Common myeloid progenitor, CD34-positive (primary cell): ENCODE measurements around the gene IL6.
A peak's percentile ranks its signal among the peaks of the same experiment; 100 is the strongest.
"Not testable (repeated sequence)": the region's sequence is repeated elsewhere in the genome, so short reads cannot be mapped to it uniquely, and the experiment has no call there.

Experiments
- CTCF ChIA-PET: fragments of 350-600 bp; sonication (Branson Sonifier 250); formaldehyde crosslinking; loops from one replicate; lab custom pipeline; 2021; ENCODE audit warnings: antibody characterized with exemption; lab: Charles Lee
- POLR2A ChIA-PET: fragments of 350-600 bp; sonication (Branson Sonifier 250); formaldehyde crosslinking; loops from one replicate; lab custom pipeline; 2021; ENCODE audit warnings: antibody characterized with exemption; lab: Charles Lee
- DNase-seq, 3 donors: peaks; one replicate each; pipeline versions ENCODE4 v3.0.0 to v3.0.0-alpha.2; 2013
- H3K27ac ChIP-seq, 2 experiments: 1 replicate in 1 of 2; 2 replicates in 1 of 2; pipeline ENCODE4 v1.7.0; 2013; ENCODE audit warnings: inconsistent platforms in 2 of 2, low read length in 2 of 2, mild to moderate bottlenecking in 2 of 2, low read depth in 1 of 2, moderate library complexity in 1 of 2; ENCODE audit not compliant: severe bottlenecking in 2 of 2, insufficient read depth in 1 of 2, poor library complexity in 1 of 2
- H3K27me3 ChIP-seq, 5 experiments: replicated peaks in 2 of 5; 1 replicate in 3 of 5; 2 replicates in 2 of 5; pipeline versions ENCODE4 v1.6.1 to v1.7.0; 2013; ENCODE audit warnings: low read length in 4 of 5, mild to moderate bottlenecking in 2 of 5, moderate library complexity in 2 of 5, inconsistent platforms in 1 of 5; ENCODE audit not compliant: insufficient read depth in 5 of 5, control insufficient read depth in 4 of 5
- H3K36me3 ChIP-seq, 4 experiments: 1 replicate in 2 of 4; 2 replicates in 2 of 4; pipeline versions ENCODE4 v1.6.1 to v1.7.0; 2013; ENCODE audit warnings: low read length in 3 of 4, control low read depth in 1 of 4, mild to moderate bottlenecking in 1 of 4; ENCODE audit not compliant: control insufficient read depth in 4 of 4, insufficient read depth in 4 of 4
- H3K4me1 ChIP-seq, 4 experiments: 1 replicate in 3 of 4; 2 replicates in 1 of 4; pipeline versions ENCODE4 v1.6.1 to v1.7.1; 2013; ENCODE audit warnings: low read length in 3 of 4, mild to moderate bottlenecking in 3 of 4, control low read depth in 1 of 4, inconsistent platforms in 1 of 4, moderate library complexity in 1 of 4; ENCODE audit not compliant: control insufficient read depth in 4 of 4, insufficient read depth in 4 of 4; ENCODE audit errors: control extremely low read depth in 1 of 4
- H3K4me3 ChIP-seq, 7 experiments: 1 replicate in 4 of 7; 2 replicates in 3 of 7; pipeline versions ENCODE4 v1.5.1 to v1.7.0; 2013; ENCODE audit warnings: mild to moderate bottlenecking in 7 of 7, low read length in 6 of 7, moderate library complexity in 6 of 7, inconsistent platforms in 2 of 7, low read depth in 2 of 7, control low read depth in 1 of 7; ENCODE audit not compliant: insufficient read depth in 4 of 7, control insufficient read depth in 1 of 7; ENCODE audit errors: extremely low read depth in 1 of 7
- H3K9me3 ChIP-seq, 5 experiments: 1 replicate in 4 of 5; 2 replicates in 1 of 5; pipeline versions ENCODE4 v1.6.1 to v1.7.1; 2013; ENCODE audit warnings: low read length in 4 of 5, mild to moderate bottlenecking in 2 of 5, inconsistent platforms in 1 of 5, low read depth in 1 of 5, moderate library complexity in 1 of 5; ENCODE audit not compliant: control insufficient read depth in 4 of 5, insufficient read depth in 2 of 5; ENCODE audit errors: control extremely low read depth in 1 of 5
- WGBS: methylation state at CpG from one replicate; pipeline ENCODE4 v1.1.5; 2013; ENCODE audit not compliant: insufficient coverage; 5-methylcytosine and 5-hydroxymethylcytosine counted together

IL6 gene

DNA sequence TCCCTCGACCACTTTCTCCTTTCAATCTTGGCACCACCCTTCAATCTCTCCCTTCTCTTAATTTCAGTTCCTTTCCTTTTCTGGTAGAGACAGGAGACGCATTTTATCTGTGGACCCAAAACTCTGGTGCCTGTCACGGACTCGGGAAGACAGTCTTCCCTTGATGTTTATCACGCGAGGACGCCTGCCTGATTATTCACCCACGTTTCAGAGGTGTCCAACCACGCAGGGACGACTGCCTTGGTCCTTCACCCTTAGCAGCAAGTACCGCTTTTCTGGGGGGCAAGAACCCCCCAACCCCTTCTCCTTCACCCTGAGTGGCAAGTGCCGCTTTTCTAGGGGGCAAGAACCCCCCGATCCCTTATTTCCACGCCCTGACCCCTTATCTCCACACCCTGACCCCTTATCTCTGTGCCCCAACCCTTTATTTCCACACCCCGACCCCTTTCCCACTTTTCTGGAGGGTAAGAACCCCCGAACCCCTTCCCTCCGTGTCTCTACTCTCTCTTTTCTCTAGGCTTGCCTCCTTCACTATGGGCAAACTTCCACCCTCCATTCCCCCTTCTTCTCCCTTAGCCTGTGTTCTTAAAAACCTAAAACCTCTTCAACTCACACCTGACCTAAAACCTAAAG, 22.9 kb upstream of the IL6 start:
- POLR2A ChIA-PET, H3K27me3 ChIP-seq, H3K36me3 ChIP-seq, H3K4me3 ChIP-seq, DNase-seq, CTCF ChIA-PET, H3K4me1 ChIP-seq, H3K9me3 ChIP-seq: not testable (repeated sequence)
- H3K27ac ChIP-seq = peak overlapping the region in 1 of 2 experiments; percentile 60
- 97% methylated on average over 14 of the region's 17 CpGs for WGBS

DNA sequence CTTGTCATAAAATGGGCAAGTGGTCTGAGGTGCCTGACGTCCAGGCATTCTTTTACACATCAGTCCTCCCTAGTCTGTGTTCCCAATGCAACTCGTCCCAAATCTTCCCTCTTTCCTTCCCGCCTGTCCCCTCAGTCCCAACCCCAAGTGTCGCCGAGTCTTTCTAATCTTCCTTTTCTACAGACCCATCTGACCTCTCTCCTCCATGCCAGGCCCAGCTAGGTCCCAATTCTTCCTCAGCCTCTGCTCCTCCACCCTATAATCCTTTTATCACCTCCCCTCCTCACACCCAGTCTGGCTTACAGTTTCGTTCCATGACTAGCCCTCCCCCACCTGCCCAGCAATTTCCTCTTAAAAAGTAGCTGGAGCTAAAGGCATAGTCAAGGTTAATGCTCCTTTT, 22.3 kb upstream of the IL6 start:
- H3K27me3 ChIP-seq, H3K9me3 ChIP-seq, H3K36me3 ChIP-seq, H3K4me3 ChIP-seq, H3K4me1 ChIP-seq, POLR2A ChIA-PET, CTCF ChIA-PET, DNase-seq: not testable (repeated sequence)
- H3K27ac ChIP-seq = peak overlapping the region in 1 of 2 experiments; percentile 60
- WGBS = 98% methylated on average over 5 of the region's 6 CpGs

DNA sequence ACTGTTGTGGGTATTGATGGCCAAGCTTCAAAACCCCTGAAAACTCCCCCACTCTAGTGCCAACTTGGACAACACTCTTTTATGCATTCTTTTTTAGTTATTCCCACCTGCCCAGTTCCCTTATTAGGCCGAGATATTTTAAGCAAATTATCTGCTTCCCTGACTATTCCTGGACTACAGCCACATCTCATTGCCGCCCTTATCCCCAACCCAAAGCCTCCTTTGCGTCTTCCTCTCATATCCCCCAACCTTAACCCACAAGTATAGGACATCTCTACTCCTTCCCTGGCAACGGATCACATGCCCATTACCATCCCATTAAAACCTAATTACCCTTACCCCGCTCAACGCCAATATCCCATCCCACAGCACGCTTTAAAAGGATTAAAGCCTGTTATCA, 21.1 kb upstream of the IL6 start:
- H3K27me3 ChIP-seq, H3K4me1 ChIP-seq, H3K9me3 ChIP-seq, POLR2A ChIA-PET, H3K36me3 ChIP-seq, CTCF ChIA-PET, H3K4me3 ChIP-seq, DNase-seq: not testable (repeated sequence)
- WGBS = 95% methylated on average over 4 of the region's 7 CpGs
- peak overlapping the region in 1 of 2 experiments; percentile 25 for H3K27ac ChIP-seq

DNA sequence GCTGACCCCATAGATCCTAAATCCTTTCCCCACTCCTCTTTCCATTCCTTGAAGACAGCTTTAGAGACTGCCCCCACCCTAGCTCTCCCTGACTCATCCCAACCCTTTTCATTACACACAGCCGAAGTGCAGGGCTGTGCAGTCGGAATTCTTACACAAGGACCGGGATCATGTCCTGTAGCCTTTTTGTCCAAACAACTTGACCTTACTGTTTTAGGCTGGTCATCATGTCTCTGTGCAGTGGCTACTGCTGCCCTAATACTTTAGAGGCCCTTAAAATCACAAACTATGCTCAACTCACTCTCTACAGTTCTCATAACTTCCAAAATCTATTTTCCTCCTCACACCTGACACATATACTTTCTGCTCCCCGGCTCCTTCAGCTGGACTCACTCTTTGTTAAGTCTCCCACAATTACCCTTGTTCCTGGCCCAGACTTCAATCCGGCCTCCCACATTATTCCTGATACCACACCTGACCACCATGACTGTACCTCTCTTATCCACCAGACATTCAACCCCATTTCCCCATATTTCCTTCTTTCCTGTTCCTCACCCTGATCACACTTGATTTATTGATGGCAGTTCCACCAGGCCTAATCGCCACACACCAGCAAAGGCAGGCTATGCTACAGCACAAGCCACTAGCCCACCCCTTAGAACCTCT, 19.8 kb upstream of the IL6 start:
- CTCF ChIA-PET, H3K9me3 ChIP-seq, H3K4me1 ChIP-seq, POLR2A ChIA-PET, DNase-seq, H3K36me3 ChIP-seq, H3K27me3 ChIP-seq, H3K4me3 ChIP-seq: not testable (repeated sequence)
- H3K27ac ChIP-seq = peak overlapping the region in 1 of 2 experiments; percentile 54
- WGBS = 88% methylated on average over 4 of the region's 6 CpGs

DNA sequence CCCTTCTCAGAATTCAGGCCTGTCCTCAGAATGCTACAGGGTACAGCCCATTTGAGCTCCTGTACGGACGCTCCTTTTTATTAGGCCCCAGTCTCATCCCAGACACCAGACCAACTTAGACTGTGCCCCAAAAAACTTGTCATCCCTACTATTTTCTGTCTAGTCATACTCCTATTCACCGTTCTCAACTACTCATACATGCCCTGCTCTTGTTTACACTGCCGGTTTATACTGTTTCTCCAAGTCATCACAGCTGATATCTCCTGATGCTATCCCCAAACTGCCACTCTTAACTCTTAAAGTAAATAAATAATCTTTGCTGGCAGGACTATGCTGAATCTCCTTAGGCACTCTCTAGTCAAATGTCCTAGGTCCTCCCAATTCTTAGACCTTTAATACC, 18.8 kb upstream of the IL6 start:
- CTCF ChIA-PET, H3K4me1 ChIP-seq, H3K27me3 ChIP-seq, POLR2A ChIA-PET, H3K4me3 ChIP-seq, H3K36me3 ChIP-seq, H3K9me3 ChIP-seq, DNase-seq: not testable (repeated sequence)
- peak overlapping the region in 1 of 2 experiments; percentile 54 for H3K27ac ChIP-seq
- no CpG with 5 or more reads among the region's 4 CpGs for WGBS

DNA sequence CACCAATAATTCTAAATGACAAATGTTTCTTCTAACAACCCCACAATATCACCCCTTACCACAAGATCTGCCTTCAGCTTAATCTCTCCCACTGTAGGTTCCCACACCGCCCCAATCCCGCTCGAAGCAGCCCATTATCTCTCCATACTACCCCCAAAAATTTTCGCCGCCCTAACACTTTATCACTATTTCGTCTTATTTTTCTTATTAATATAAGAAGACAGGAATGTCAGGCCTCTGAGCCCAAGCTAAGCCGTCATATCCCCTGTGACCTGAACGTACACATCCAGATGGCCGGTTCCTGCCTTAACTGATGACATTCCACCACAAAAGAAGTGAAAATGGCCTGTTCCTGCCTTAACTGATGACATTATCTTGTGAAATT, 18.3 kb upstream of the IL6 start:
- 100% methylated on average over 2 of the region's 9 CpGs for WGBS
- peak overlapping the region in 1 of 2 experiments; percentile 25 for H3K27ac ChIP-seq
- DNase-seq, CTCF ChIA-PET, H3K27me3 ChIP-seq, H3K9me3 ChIP-seq, H3K4me3 ChIP-seq, H3K4me1 ChIP-seq, POLR2A ChIA-PET, H3K36me3 ChIP-seq: not testable (repeated sequence)

DNA sequence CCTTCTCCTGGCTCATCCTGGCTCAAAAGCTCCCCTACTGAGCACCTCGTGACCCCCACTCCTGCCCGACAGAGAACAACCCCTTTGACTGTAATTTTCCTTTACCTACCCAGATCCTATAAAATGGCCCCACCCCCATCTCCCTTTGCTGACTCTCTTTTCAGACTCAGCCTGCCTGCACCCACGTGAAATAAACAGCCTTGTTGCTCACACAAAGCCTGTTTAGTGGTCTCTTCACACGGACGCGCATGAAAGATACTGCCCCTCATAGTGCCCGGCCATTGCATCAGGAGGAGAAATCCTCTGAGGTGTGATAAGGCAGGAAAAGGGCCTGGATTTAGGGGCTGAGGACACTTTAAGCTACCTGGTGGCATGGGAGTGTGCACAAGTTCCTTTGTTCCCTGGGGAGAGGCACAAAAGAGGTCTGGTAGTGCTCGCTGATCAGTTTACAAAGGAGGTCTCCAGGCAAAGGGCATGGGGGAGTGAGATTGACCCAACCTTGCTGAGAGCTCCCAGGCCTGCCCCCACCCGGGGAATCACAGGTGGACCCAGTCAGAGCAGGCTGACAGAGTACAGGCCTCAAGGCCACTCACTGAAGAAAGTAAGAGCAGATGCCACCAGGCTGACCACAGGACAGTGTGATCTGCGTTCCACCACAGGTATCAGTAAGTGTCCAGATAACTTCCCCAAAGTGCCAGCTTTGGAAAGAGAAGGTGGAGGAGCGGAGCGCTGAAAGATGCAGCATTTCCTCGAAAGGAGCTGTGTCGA, 17.8 kb upstream of the IL6 start:
- H3K9me3 ChIP-seq, H3K36me3 ChIP-seq, DNase-seq, H3K27me3 ChIP-seq, H3K27ac ChIP-seq, H3K4me3 ChIP-seq, POLR2A ChIA-PET, H3K4me1 ChIP-seq: not testable (repeated sequence)
- CTCF ChIA-PET = interaction anchor here (1.0 kb wide), 1 partner anchor 17 kb away, joined by 4 read pairs; the partner anchor contains the start of gene IL6
- 95% methylated on average over 12 of the region's 14 CpGs for WGBS
